ENCODE measurements around the gene GALNTL6.

GALNTL6 gene

DNA sequence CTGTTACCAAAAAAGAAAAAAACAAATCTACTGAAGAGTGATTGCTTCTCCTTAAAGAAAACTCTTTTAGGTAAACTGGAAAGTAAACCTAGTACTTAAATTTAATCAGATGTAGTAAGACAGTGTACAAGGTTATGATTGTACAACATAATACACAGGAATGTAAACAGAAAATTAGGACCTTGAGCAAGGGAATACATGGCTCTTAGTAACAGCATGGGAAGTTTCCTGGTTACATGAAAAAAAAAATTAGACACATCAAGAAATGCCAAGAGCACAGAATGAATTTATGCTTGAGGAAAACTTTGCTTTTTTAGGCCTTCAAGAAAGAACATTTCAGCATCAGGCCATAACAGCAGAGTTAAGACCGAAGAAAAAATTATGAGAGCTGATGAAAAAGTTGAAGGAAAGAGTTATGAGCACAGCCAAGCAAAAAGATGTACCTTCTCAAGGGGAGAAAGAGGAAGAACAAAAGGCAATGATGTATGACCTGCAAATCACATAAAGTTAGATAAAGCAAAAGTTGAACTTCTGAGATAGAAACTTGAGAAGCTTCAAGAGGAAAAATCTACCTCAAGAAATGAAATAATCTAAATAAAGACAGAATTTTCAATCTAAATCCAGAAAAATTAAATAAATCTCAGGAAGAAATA is 311.6 kb downstream of the GALNTL6 start:
- in situ Hi-C loops (cut with MboI; ENCODE audit: low sequenced_read_pairs, unreplicated experiment), result no loop called here
- DNase-seq (ENCODE audit: low spot score), result no peak
- TF ChIP-seq CTCF (IDR thresholded peaks at IDR 0.05; ENCODE audit: borderline replicate concordance, control extremely low read depth, extremely low read depth, insufficient read depth, missing control alignments), result no peak

DNA sequence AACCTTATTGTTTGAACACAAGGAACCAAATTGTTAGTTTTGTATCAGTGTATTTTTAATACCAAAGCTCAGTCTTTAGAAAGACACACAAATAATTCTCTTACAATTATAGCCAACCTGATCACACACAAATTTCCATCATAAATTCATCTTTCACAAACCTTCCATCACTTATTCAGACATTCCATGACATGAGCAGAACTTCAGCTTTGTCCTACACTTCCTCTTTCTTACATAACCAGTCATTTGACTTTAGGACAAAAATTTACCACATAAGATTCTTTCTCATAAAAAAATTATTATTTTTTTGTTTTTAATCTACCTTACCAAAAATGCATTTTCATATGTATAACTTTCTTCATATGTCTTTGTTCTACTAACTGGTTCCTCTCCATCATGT is 312.2 kb downstream of the GALNTL6 start:
- no peak for DNase-seq (ENCODE audit: low spot score)
- in situ Hi-C loops (cut with MboI; ENCODE audit: low sequenced_read_pairs, unreplicated experiment), result no loop called here
- no peak for TF ChIP-seq CTCF (IDR thresholded peaks at IDR 0.05; ENCODE audit: borderline replicate concordance, control extremely low read depth, extremely low read depth, insufficient read depth, missing control alignments)

DNA sequence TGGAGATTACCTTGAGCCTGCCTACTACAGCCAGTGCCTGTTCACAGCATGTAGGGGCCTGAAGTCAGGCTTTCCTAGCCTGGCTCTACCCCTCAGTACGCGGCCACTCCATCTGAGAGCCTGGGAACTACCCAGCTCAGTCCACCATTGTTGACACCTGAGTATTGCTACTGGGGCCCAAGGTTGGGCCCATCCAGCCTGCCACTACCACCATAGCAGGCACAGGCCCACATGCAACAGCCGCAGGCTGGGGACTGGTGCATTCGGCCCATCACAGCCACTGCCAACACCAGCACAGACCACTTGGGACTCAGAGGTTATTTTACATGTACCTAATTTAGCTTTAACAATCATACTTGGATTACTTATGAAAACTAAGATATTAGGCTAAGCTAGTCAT is 314.0 kb downstream of the GALNTL6 start:
- in situ Hi-C loops (cut with MboI; ENCODE audit: low sequenced_read_pairs, unreplicated experiment), result no loop called here
- DNase-seq (ENCODE audit: low spot score), result no peak
- no peak for TF ChIP-seq CTCF (IDR thresholded peaks at IDR 0.05; ENCODE audit: borderline replicate concordance, control extremely low read depth, extremely low read depth, insufficient read depth, missing control alignments)

GRCh38 chr4:172129593-172129992 is 316.4 kb downstream of the GALNTL6 start:
- TF ChIP-seq CTCF (IDR thresholded peaks at IDR 0.05; ENCODE audit: borderline replicate concordance, control extremely low read depth, extremely low read depth, insufficient read depth, missing control alignments), result no peak
- no peak for DNase-seq (ENCODE audit: low spot score)
- in situ Hi-C loops (cut with MboI; ENCODE audit: low sequenced_read_pairs, unreplicated experiment), result no loop called here

DNA sequence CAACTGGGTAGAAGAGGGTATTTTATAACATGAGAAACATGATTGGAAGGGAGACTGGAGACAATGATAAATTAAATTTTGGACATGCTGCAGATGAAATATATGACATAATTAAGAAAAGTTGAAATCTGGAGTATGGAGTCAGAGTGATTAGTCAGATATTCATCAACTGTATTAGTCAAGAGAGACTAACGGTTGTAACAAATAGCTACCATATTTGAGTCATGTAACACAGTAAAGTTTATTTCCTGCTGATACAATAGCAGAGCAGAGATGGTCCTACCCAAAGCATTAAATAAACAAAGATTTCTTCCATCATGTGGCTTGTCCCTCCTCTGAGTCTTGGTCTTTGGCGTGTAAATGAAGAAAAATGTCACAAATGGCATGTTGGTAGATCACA is 321.3 kb downstream of the GALNTL6 start:
- in situ Hi-C loops (cut with MboI; ENCODE audit: low sequenced_read_pairs, unreplicated experiment), result no loop called here
- DNase-seq (ENCODE audit: low spot score), result no peak
- no peak for TF ChIP-seq CTCF (IDR thresholded peaks at IDR 0.05; ENCODE audit: borderline replicate concordance, control extremely low read depth, extremely low read depth, insufficient read depth, missing control alignments)

DNA sequence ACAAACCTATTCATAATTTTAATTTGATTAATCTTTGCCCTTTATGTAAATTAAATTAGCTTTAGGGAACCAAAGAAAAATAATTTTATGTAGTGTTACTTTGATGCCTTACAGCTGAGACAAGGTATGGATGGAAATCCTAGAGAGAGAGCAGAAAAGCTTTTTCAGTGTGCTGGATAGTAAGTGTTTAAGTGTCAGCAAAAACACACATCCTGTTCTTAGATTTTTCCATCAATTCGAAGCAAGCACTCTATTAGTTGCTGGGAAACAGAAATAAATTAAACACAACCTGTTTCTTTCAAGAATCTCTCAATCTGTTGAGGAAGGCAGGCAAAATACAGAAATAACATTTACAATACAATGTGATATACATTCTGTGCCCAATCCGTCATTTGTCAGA is 327.8 kb downstream of the GALNTL6 start:
- DNase-seq (ENCODE audit: low spot score), result no peak
- no peak for TF ChIP-seq CTCF (IDR thresholded peaks at IDR 0.05; ENCODE audit: borderline replicate concordance, control extremely low read depth, extremely low read depth, insufficient read depth, missing control alignments)
- in situ Hi-C loops (cut with MboI; ENCODE audit: low sequenced_read_pairs, unreplicated experiment), result no loop called here

All from GM13976 (cell line).